Effector memory CD4-positive, alpha-beta T cell (primary cell): ENCODE data around the gene SEMA4D.
"Not testable (repeated sequence)": the region's sequence is repeated elsewhere in the genome, so short reads cannot be mapped to it uniquely, and the experiment has no call there.

Experiments used
- DNase-seq, 3 donors: peaks; one replicate each; pipeline ENCODE4 v3.0.0-alpha.2; 2020
- H3K27ac ChIP-seq: 2 replicates; pipeline ENCODE4 v1.7.0; 2013; ENCODE audit warnings: mild to moderate bottlenecking, low read length, moderate library complexity; ENCODE audit not compliant: insufficient read depth, poor library complexity, severe bottlenecking
- H3K27me3 ChIP-seq: replicated peaks from 2 replicates; pipeline ENCODE4 v1.7.0; 2013; ENCODE audit warnings: mild to moderate bottlenecking, low read length; ENCODE audit not compliant: insufficient read depth, control insufficient read depth, poor library complexity, severe bottlenecking
- H3K36me3 ChIP-seq: 2 replicates; pipeline ENCODE4 v1.7.0; 2013; ENCODE audit warnings: mild to moderate bottlenecking, low read length, moderate library complexity; ENCODE audit not compliant: control insufficient read depth, insufficient read depth
- H3K4me1 ChIP-seq: 2 replicates; pipeline ENCODE4 v1.7.0; 2013; ENCODE audit warnings: low read length, mild to moderate bottlenecking; ENCODE audit not compliant: control insufficient read depth, insufficient read depth, poor library complexity, severe bottlenecking
- H3K4me3 ChIP-seq: 2 replicates; pipeline ENCODE4 v1.7.0; 2013; ENCODE audit warnings: low read length, low read depth, mild to moderate bottlenecking; ENCODE audit not compliant: insufficient read depth, poor library complexity, severe bottlenecking
- H3K9me3 ChIP-seq: 2 replicates; pipeline ENCODE4 v1.7.0; 2013; ENCODE audit warnings: mild to moderate bottlenecking, low read length, moderate library complexity; ENCODE audit not compliant: control insufficient read depth

SEMA4D gene

DNA sequence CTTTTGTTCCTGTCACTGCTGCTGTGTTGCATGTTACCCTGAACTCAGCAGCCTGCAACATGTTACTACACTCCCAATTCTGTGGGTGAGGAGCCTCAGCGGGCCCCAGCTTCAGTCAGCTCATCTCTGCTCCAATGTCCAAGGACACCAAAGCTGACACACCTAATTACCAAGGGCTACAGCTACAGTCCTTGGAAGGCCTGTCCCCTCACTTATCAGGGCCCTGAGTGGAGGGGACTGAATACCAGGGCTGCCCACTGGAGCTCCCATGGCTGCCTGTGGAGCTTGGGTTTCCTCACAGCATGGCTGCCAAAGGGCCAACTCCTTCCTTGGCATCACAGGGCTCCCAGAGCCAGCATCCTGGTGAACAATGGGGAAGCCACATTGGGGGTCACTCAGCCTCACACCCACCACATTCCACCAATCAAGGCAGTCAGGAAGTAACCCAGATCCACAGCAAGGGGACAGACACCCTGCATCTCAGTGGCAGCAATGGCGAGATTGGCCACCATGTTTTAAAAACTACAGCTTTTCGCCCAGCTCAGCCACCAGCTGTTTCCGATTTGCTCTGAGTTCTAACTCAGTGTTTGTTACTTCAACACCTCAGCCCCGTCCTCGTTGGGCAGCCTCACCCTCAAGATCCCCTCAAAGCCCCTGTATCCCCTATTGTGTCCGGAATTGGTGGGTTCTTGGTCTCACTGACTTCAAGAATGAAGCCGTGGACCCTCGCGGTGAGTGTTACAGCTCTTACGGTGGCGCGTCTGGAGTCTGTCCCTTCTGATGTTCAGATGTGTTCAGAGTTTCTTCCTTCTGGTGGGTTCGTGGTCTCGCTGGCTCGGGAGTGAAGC is 18.9 kb downstream of the SEMA4D start:
- H3K27ac ChIP-seq, result peak overlapping the region; percentile 75
- peaks cover 86% of the 10 kb centered on the region for H3K4me1 ChIP-seq
- H3K9me3 ChIP-seq, result no peaks in the 10 kb centered on the region
- H3K27me3 ChIP-seq, result no peaks in the 10 kb centered on the region
- peak overlapping the region; percentile 14 for H3K4me3 ChIP-seq
- peaks cover 24% of the 10 kb centered on the region for H3K36me3 ChIP-seq
- DNase-seq, result no peak

DNA sequence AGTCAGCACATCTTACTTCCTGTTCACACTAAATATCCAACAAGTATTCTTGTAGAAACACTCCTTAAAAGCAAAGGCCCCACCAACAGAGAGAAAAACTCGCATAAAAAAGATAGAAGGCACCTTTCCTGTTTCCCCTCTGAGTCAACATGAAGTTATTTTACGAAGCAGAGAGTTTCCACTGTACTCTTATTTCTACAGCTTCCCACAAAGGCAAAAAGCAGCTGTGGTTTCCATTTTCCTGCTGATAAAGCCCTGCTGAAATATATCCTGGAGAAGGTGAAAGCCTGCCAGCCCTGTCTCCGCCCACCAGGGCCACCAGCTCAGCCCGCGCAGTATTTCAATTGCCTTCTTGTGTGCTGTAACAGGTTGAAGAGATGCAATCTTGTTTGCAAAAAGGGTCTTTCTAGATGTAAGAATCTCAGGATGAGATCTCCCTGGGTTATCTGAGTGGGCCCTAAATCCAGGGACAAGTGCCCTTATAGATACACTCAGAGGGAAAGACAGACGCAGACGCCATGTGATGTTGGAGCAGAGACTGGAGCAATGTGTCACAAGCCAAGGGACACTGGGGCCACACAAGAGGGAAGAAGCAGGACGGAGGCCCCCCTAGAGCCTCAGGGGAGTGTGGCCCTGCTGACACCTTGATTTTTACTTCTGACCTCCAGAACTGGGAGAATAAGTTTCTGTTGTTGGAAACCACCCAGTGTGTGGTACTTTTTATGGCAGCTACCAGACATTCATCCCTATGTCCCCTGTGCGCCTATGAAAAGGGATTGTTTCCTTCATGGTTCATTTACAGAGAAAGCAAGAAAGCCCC is 19.9 kb downstream of the SEMA4D start:
- H3K4me1 ChIP-seq, result peaks cover 78% of the 10 kb centered on the region
- peak overlapping the region; percentile 16 for H3K4me3 ChIP-seq
- H3K9me3 ChIP-seq, result no peaks in the 10 kb centered on the region
- peaks cover 27% of the 10 kb centered on the region for H3K36me3 ChIP-seq
- peak overlapping the region; percentile 75 for H3K27ac ChIP-seq
- H3K27me3 ChIP-seq, result no peaks in the 10 kb centered on the region
- DNase-seq, result peak in 1 of 3 donors; percentile 44

DNA sequence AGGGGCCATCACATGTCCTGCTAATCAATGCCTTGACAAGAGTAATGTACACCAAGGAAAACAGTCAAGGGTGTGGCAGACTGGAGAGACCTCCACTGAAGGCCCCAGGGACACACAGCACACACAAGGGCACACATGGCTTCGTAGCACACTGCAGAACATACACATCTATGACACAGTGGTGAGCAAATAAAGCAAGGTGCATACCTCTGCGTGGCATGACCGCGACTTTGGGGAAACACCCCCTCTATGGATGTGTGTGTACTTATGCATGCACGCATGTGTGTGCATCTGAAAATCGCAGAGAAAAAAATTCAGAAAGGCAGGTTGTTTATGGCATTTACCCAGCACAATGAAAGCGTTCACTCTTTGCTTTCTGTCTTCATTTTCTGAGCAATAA is 20.5 kb downstream of the SEMA4D start:
- H3K36me3 ChIP-seq, result peaks cover 27% of the 10 kb centered on the region
- peak overlapping the region; percentile 16 for H3K4me3 ChIP-seq
- DNase-seq, result no peak
- peaks cover 78% of the 10 kb centered on the region for H3K4me1 ChIP-seq
- H3K9me3 ChIP-seq, result no peaks in the 10 kb centered on the region
- H3K27me3 ChIP-seq, result no peaks in the 10 kb centered on the region
- H3K27ac ChIP-seq, result peak overlapping the region; percentile 75

DNA sequence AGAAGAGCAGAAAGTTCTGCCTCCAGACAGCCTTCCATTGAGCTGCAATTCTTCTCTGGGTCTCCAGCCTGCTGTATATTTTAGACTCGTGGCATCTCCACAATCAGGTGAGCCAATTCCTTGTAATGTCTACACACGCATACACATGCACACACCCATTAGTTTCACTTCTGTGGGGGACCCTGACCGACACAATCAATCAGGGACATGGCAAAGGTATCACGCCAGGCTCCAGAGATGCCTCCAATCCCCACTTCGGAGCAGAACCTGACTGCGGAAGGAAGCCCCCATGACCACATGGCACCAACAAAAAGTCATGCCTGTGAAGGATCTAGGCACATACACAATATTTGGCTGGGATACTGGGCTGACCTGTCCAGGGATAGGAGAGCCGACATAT is 21.4 kb downstream of the SEMA4D start:
- Histone ChIP-seq H3K27ac (peak overlapping the region; percentile 75), H3K4me3 (peak overlapping the region; percentile 16), H3K27me3 (no peaks in the 10 kb centered on the region), H3K4me1 (peaks cover 78% of the 10 kb centered on the region), H3K36me3 (peaks cover 27% of the 10 kb centered on the region), H3K9me3 (no peaks in the 10 kb centered on the region)
- no peak for DNase-seq

DNA sequence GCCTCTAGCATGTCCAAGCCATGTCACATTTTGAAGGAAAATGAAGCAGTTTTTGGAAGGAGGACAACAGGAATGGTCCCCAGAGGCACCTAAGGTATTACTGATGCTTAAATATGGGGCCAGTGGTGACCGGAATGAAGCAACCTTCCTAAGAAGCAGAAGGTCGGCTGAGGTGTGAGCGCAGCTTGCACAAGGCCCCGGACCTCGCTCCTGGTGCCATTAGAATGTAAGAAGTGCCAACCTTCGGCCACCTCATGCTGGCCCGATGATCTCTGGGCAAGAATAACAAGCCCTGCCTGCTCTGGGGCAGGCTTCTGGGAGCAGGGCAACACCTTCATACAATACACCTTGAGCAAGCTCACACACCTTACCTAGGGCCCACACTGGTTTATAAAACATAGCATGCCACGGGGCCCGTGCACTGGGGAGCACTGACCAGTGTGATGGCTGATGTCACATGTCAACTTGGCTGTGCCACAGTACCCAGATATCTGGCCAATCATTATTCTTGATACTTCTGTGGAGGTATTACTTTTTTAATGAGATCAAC is 21.9 kb downstream of the SEMA4D start:
- H3K4me3 ChIP-seq, result no peak overlapping the region
- no peaks in the 10 kb centered on the region for H3K9me3 ChIP-seq
- H3K36me3 ChIP-seq, result peaks cover 27% of the 10 kb centered on the region
- no peaks in the 10 kb centered on the region for H3K27me3 ChIP-seq
- no peak for DNase-seq
- peaks cover 78% of the 10 kb centered on the region for H3K4me1 ChIP-seq
- peak overlapping the region; percentile 75 for H3K27ac ChIP-seq

DNA sequence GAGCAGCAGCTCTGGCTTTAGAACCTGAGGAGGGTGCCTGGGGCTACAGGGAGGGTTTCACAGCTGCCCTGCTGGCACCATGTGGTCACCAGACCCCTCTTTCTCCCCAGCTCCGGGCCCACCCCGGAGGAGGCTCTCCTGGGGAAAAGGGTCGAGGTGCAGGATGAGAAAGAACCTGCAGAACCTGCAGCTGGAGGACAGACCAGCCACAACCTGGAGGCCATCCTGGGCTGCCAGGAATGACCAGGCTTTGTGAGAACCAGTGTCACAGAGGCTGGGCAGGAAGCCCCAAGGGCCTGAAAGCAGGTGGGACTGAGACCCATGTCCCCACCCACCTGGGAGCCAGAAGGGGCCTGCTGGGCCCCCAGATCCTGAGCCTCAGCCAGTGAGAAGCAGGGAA is 23.0 kb downstream of the SEMA4D start:
- H3K4me1 ChIP-seq, result peaks cover 82% of the 10 kb centered on the region

DNA sequence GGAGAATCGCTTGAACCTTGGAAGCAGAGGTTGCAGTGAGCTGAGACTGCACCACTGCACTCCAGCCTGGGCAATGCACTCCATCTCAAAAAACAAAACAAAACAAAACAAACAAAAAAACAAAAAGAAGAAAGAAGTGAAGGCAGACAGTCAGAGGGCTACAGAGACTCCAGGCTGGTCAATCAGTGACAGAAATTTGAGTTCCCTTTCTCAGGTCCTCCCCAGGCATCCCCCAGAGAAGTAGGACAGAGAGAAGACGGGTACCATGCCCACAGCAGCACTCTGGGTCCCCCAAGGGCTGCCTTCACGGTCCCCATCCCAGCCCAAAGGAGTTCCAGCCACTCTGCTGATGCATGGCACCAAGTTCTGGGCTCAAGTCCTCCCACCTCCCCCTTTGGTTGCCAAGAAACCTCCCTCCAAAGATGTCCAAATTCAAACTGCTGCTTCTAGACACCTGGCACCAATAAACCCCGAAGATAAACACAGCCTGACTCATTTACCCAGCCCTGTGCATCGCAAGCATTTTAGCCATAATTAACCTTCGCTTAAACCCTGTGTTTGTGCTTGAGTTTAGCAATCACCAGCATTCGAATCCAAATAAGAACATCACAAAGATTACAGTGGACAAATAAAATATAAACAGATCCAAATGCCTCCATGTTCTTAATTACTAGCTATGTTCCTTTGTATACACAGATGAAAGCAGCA is 24.0 kb downstream of the SEMA4D start:
- Histone ChIP-seq H3K27me3 (no peaks in the 10 kb centered on the region), H3K27ac (peak overlapping the region; percentile 39), H3K36me3 (peaks cover 25% of the 10 kb centered on the region), H3K9me3 (no peaks in the 10 kb centered on the region), H3K4me1 (peaks cover 86% of the 10 kb centered on the region), H3K4me3 (no peak overlapping the region)
- no peak for DNase-seq

More for the DNA sequence above, 23.0 kb downstream of the SEMA4D start:
- H3K27me3 ChIP-seq, result no peaks in the 10 kb centered on the region
- H3K27ac ChIP-seq, result peak overlapping the region; percentile 75
- peaks cover 27% of the 10 kb centered on the region for H3K36me3 ChIP-seq
- peak overlapping the region; percentile 6 for H3K4me3 ChIP-seq
- no peak for DNase-seq
- no peaks in the 10 kb centered on the region for H3K9me3 ChIP-seq

DNA sequence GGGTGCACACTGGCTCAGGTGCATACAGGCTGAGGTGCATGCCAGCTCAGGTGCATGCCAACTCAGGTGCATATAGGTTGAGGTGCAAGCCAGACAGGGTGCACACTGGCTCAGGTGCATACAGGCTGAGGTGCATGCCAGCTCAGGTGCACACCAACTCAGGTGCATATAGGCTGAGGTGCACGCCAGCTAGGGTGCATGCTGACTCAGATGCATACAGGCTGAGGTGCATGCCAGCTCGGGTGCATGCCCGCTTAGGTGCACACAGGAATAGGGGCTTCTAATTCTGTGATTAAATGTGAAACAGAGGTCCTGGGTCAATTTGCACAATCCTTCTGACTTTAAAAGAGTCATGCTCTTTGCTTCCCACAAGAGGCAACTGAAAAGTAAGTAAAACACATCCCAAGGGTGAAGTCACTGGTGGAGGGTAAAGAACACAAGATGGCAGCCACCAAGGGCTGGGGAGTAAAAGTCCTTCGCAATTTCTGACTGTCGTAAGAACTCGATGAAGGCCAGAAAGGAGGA is 26.1 kb downstream of the SEMA4D start:
- H3K27ac ChIP-seq, result peak overlapping the region; percentile 23
- peaks cover 20% of the 10 kb centered on the region for H3K36me3 ChIP-seq
- not testable (repeated sequence) for DNase-seq, H3K4me3 ChIP-seq, H3K27me3 ChIP-seq, H3K9me3 ChIP-seq
- H3K4me1 ChIP-seq, result peaks cover 86% of the 10 kb centered on the region

DNA sequence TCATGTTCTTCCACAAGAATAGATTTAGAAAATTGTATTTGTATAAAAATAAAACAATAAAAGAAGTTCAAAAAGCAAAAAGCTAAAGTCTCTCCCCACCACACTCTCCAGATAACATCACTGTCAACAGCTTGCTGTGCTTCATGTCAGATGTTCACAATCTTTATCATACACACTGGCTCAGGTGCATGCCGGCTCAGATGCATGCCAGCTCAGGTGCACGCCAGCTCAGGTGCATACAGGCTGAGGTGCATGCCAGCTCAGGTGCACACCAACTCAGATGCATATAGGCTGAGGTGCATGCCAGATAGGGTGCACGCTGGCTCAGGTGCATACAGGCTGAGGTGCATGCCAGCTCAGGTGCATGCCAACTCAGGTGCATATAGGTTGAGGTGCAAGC is 26.5 kb downstream of the SEMA4D start:
- peak overlapping the region; percentile 77 for H3K27ac ChIP-seq
- no peaks in the 10 kb centered on the region for H3K9me3 ChIP-seq
- peaks cover 86% of the 10 kb centered on the region for H3K4me1 ChIP-seq

More for the DNA sequence above, 26.5 kb downstream of the SEMA4D start:
- peaks cover 20% of the 10 kb centered on the region for H3K36me3 ChIP-seq
- peak overlapping the region; percentile 28 for H3K4me3 ChIP-seq
- no peak for DNase-seq
- H3K27me3 ChIP-seq, result no peaks in the 10 kb centered on the region
